T-cell (primary cell): Measurements from ENCODE around the gene SLC38A10. TPM values are rescaled to one million over a fixed set of nuclear protein-coding genes. Genes with fewer than 3 reads are reported as not detected.

Experiments
- ATAC-seq, 4 experiments: fragments of 200-7000 bp in 3 of 4; fragments of 150-1000 bp in 1 of 4; cut with Tn5 transposase; replicated peaks in 1 of 4; 1 replicate in 3 of 4; 2 replicates in 1 of 4; pipeline ENCODE4 v1.10.0; 2021; ENCODE audit warnings: moderate library complexity in 3 of 4, mild to moderate bottlenecking in 2 of 4, moderate number of reproducible peaks in 1 of 4
- CTCF ChIA-PET, 2 donors: fragments of 300-600 bp; sonication (Branson Sonifier 250); formaldehyde crosslinking; loops; one replicate each; lab custom pipeline; 2022; ENCODE audit warnings: antibody characterized with exemption in 2 of 2; lab: Charles Lee
- POLR2A ChIA-PET, 2 donors: fragments of 300-600 bp; sonication (Branson Sonifier 250); formaldehyde crosslinking; loops; one replicate each; lab custom pipeline; 2022; ENCODE audit warnings: antibody characterized with exemption in 2 of 2; lab: Charles Lee
- DNase-seq, 35 experiments: peaks; one replicate each; pipeline versions ENCODE4 v3.0.0 to v3.0.0-alpha.2; 2013 to 2023
- H3K27ac ChIP-seq: one replicate; pipeline ENCODE4 v1.5.1; 2013; ENCODE audit warnings: low read length
- H3K27me3 ChIP-seq, 2 experiments: replicated peaks in 1 of 2; 1 replicate in 1 of 2; 2 replicates in 1 of 2; pipeline versions ENCODE4 v1.6.1 to v1.7.0; 2013; ENCODE audit warnings: low read length in 1 of 2, mixed read lengths in 1 of 2; ENCODE audit not compliant: control insufficient read depth in 2 of 2, insufficient read depth in 2 of 2; ENCODE audit errors: extremely low read depth in 1 of 2
- H3K36me3 ChIP-seq, 2 donors: 1 replicate in 1 of 2; 2 replicates in 1 of 2; pipeline versions ENCODE4 v1.6.1 to v1.7.0; 2013; ENCODE audit warnings: low read length in 1 of 2; ENCODE audit not compliant: control insufficient read depth in 2 of 2, insufficient read depth in 1 of 2; ENCODE audit errors: extremely low read depth in 1 of 2
- H3K4me1 ChIP-seq, 2 experiments: 1 replicate in 1 of 2; 2 replicates in 1 of 2; pipeline versions ENCODE4 v1.6.1 to v1.7.0; 2013; ENCODE audit warnings: low read length in 2 of 2, mixed read lengths in 1 of 2; ENCODE audit not compliant: insufficient read depth in 2 of 2, control insufficient read depth in 1 of 2; ENCODE audit errors: extremely low read depth in 1 of 2
- H3K4me3 ChIP-seq, 2 donors: 1 replicate in 1 of 2; 2 replicates in 1 of 2; pipeline versions ENCODE4 v1.5.1 to v1.7.0; 2013; ENCODE audit warnings: mild to moderate bottlenecking in 2 of 2, low read length in 1 of 2, moderate library complexity in 1 of 2; ENCODE audit not compliant: control insufficient read depth in 1 of 2; ENCODE audit errors: extremely low read depth in 1 of 2
- H3K9me3 ChIP-seq: 2 replicates; pipeline ENCODE4 v1.7.0; 2013
- H3K27ac Mint-ChIP-seq, 2 donors: one replicate each; pipeline ENCODE4 v1.8.0; 2020 to 2021; ENCODE audit warnings: mild to moderate bottlenecking in 2 of 2, mixed read lengths in 2 of 2
- H3K27me3 Mint-ChIP-seq, 2 donors: one replicate each; pipeline ENCODE4 v1.8.0; 2021 to 2022; ENCODE audit warnings: mixed read lengths in 2 of 2
- H3K36me3 Mint-ChIP-seq: one replicate; pipeline ENCODE4 v1.8.0; 2021; ENCODE audit warnings: mixed read lengths
- H3K4me1 Mint-ChIP-seq, 3 donors: one replicate each; pipeline ENCODE4 v1.8.0; 2020 to 2022; ENCODE audit warnings: mixed read lengths in 3 of 3, mild to moderate bottlenecking in 1 of 3
- H3K4me3 Mint-ChIP-seq, 3 donors: one replicate each; pipeline ENCODE4 v1.8.0; 2020 to 2022; ENCODE audit warnings: mild to moderate bottlenecking in 3 of 3, mixed read lengths in 3 of 3, moderate library complexity in 3 of 3
- H3K9me3 Mint-ChIP-seq, 3 donors: one replicate each; pipeline ENCODE4 v1.8.0; 2020 to 2022; ENCODE audit warnings: mixed read lengths in 3 of 3
- WGBS: methylation state at CpG from one replicate; pipeline ENCODE4 v1.1.5; 2013; ENCODE audit warnings: missing lambda C conversion rate; ENCODE audit not compliant: insufficient coverage; 5-methylcytosine and 5-hydroxymethylcytosine counted together
- total RNA-seq, 35 experiments: library from RNA in 6 of 35; stranded (reverse) in 6 of 35; fragments of 120-200 nt in 1 of 35; gene quantifications; one replicate each; pipeline versions ENCODE4 v1.2.1 to v1.2.4 and lab custom pipeline; 2013 to 2026

Gene SLC38A10
- total RNA-seq, 5 donors from 2014 or later (not counting 1 experiment from before 2014, with no cell fraction given) = 52.8 to 95.2 (median 82.3) TPM

- Histone ChIP-seq H3K36me3 (peaks cover 21 to 79% of the 10 kb centered on the region in 2 donors), H3K27me3 (no peaks in the 10 kb centered on the region), H3K9me3 (no peaks in the 10 kb centered on the region), H3K27ac (no peak overlapping the region), H3K4me3 (no peak overlapping the region), H3K4me1 (no peaks in the 10 kb centered on the region)
- WGBS = 100% methylated on average over 1 of the region's 6 CpGs
- H3K9me3 Mint-ChIP-seq = no peaks in the 10 kb centered on the region
- CTCF ChIA-PET = no interaction called here
- no peak overlapping the region for H3K27ac Mint-ChIP-seq
- DNase-seq (no peak), ATAC-seq (no peak)
- peaks cover 42% of the 10 kb centered on the region for H3K36me3 Mint-ChIP-seq
- no peaks in the 10 kb centered on the region for H3K27me3 Mint-ChIP-seq
- POLR2A ChIA-PET = interaction anchor here in 1 of 2 donors (0.6 kb wide), 1 partner anchor 169 kb away, joined by 7 read pairs; no protein-coding TSS in a partner anchor
- H3K4me1 Mint-ChIP-seq = peaks cover under 1 to 6% (median 6%) of the 10 kb centered on the region in 3 donors
- no peak overlapping the region for H3K4me3 Mint-ChIP-seq
These were observed 27.6 kb downstream of the SLC38A10 start for GRCh38 chr17:81267390-81268067.

DNA sequence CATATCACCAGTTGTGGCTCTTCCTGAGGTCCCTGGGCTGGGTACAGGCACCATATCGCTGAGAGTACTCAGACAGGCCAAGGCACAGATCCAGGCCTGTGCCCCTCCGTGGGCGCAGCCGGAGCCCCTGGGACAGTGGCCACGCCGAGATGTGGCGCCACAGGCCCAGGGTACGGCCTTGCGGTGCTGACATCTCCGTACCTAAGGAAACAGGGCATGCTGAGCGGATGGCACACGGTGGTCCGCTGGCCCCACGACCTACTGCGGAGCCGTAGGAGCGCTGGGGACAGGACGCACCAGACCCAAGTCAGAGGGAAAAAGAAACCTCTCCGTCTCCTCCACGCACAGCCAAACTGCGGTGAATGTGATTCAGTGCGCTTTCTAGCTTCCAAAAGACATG, 29.5 kb downstream of the SLC38A10 start:
- H3K4me3 Mint-ChIP-seq = no peak overlapping the region
- no peaks in the 10 kb centered on the region for H3K27me3 ChIP-seq
- H3K4me1 ChIP-seq = no peaks in the 10 kb centered on the region
- peaks cover 39% of the 10 kb centered on the region for H3K36me3 Mint-ChIP-seq
- no peaks in the 10 kb centered on the region for H3K27me3 Mint-ChIP-seq
- no peaks in the 10 kb centered on the region for H3K9me3 ChIP-seq
- peaks cover 23 to 85% of the 10 kb centered on the region in 2 donors for H3K36me3 ChIP-seq
- WGBS = 97% methylated on average over 19 of the region's 22 CpGs
- DNase-seq = no peak
- no peak overlapping the region for H3K27ac Mint-ChIP-seq
- ATAC-seq = no peak
- POLR2A ChIA-PET = no interaction called here
- peaks cover 0 to 5% (median 5%) of the 10 kb centered on the region in 3 donors for H3K4me1 Mint-ChIP-seq
- no peak overlapping the region for H3K4me3 ChIP-seq
- CTCF ChIA-PET = no interaction called here
- no peaks in the 10 kb centered on the region for H3K9me3 Mint-ChIP-seq
- H3K27ac ChIP-seq = no peak overlapping the region

DNA sequence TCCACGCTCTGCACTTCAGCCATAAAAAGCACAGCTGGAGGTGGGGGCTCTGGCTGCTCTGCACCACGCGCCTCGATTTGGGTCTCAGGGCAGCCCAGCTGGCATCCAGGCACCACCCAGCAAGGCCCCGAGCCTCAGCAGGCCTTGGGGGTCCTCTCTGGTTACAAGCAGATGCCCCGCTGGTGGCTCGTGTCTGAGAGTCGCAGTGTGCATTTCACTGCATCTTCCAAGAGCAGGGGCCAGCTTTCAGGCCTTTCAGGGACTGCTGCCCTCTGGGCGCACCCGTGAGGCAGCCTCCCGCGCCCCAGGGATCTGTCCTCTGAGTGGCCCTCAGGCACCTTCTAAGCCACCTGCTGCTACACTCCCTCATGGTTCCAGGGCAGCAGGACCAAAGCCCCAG, 30.5 kb downstream of the SLC38A10 start:
- H3K27ac ChIP-seq = no peak overlapping the region
- 95% methylated on average over 12 of the region's 12 CpGs for WGBS
- peaks cover 31 to 85% of the 10 kb centered on the region in 2 donors for H3K36me3 ChIP-seq
- H3K4me3 ChIP-seq = no peak overlapping the region
- peaks cover 0 to 5% (median 5%) of the 10 kb centered on the region in 3 donors for H3K4me1 Mint-ChIP-seq
- ChIA-PET CTCF (no interaction called here), POLR2A (no interaction called here)
- H3K4me3 Mint-ChIP-seq = no peak overlapping the region
- peaks cover 38% of the 10 kb centered on the region for H3K36me3 Mint-ChIP-seq
- no peaks in the 10 kb centered on the region for H3K27me3 Mint-ChIP-seq
- H3K27me3 ChIP-seq = no peaks in the 10 kb centered on the region
- no peaks in the 10 kb centered on the region for H3K9me3 ChIP-seq
- no peaks in the 10 kb centered on the region for H3K4me1 ChIP-seq
- H3K9me3 Mint-ChIP-seq = no peaks in the 10 kb centered on the region
- DNase-seq = no peak
- ATAC-seq = no peak
- H3K27ac Mint-ChIP-seq = no peak overlapping the region

- ATAC-seq = no peak
- peaks cover 0 to 5% (median 5%) of the 10 kb centered on the region in 3 donors for H3K4me1 Mint-ChIP-seq
- no peaks in the 10 kb centered on the region for H3K9me3 ChIP-seq
- no peaks in the 10 kb centered on the region for H3K27me3 ChIP-seq
- H3K4me3 Mint-ChIP-seq = no peak overlapping the region
- H3K27ac ChIP-seq = no peak overlapping the region
- DNase-seq = no peak
- no peak overlapping the region for H3K27ac Mint-ChIP-seq
- ChIA-PET POLR2A (no interaction called here), CTCF (no interaction called here)
- H3K4me3 ChIP-seq = no peak overlapping the region
- 97% methylated on average over 40 of the region's 40 CpGs for WGBS
- H3K27me3 Mint-ChIP-seq = no peaks in the 10 kb centered on the region
- H3K4me1 ChIP-seq = no peaks in the 10 kb centered on the region
- no peaks in the 10 kb centered on the region for H3K9me3 Mint-ChIP-seq
- H3K36me3 ChIP-seq = peaks cover 32 to 88% of the 10 kb centered on the region in 2 donors
- H3K36me3 Mint-ChIP-seq = peaks cover 31% of the 10 kb centered on the region
These were observed 31.5 kb downstream of the SLC38A10 start for GRCh38 chr17:81263371-81264181.

DNA sequence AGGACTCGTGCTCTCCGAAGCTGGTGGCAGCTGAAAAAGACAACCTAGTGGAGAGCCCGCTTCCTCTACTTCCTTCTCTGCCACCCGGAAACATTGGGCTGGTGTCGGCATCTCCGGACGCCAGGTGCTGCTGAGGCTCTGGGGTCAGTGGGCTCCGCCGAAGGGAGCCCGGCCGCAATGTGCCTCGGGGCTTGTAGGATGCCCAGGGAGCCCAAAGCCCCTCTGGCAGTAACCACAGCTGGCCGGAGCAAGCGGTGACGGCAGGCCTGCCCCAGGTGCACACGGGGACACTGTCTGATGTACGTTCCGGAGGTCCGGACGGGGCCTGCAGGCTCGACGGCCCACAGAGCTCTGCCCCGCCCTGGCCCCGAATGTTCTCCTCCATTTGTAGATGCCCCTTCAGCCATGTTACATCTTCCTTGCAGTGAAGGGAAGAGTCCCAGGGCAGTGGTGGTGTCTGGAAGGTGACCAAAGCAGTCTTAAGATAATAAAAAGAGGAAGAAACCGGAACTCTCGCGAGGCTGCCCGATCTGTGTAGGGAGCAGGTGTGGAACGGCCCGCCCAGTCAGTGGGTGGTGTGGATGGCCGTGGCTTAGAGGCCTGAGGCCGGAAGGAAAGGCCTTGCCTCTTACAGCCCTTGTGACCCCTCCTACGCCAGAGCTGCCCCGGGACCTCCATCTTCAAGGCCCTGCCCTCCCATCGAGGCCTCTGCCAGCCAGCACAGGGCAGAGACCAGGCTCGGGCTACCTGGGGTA, 33.3 kb downstream of the SLC38A10 start:
- Mint-ChIP-seq H3K4me1 (peaks cover 0 to 5% (median 0%) of the 10 kb centered on the region in 3 donors), H3K9me3 (no peaks in the 10 kb centered on the region), H3K27ac (no peak overlapping the region), H3K27me3 (no peaks in the 10 kb centered on the region), H3K36me3 (peaks cover 22% of the 10 kb centered on the region), H3K4me3 (no peak overlapping the region)
- Histone ChIP-seq H3K4me1 (no peaks in the 10 kb centered on the region), H3K4me3 (no peak overlapping the region), H3K36me3 (peaks cover 37 to 87% of the 10 kb centered on the region in 2 donors), H3K27me3 (no peaks in the 10 kb centered on the region), H3K27ac (no peak overlapping the region), H3K9me3 (no peaks in the 10 kb centered on the region)
- 96% methylated on average over 27 of the region's 36 CpGs for WGBS
- ATAC-seq (no peak), DNase-seq (no peak)
- CTCF ChIA-PET = no interaction called here
- POLR2A ChIA-PET = no interaction called here

GRCh38 chr17:81261096-81261495, 34.0 kb downstream of the SLC38A10 start:
- H3K36me3 Mint-ChIP-seq = peaks cover 22% of the 10 kb centered on the region
- H3K4me3 Mint-ChIP-seq = no peak overlapping the region
- no peak overlapping the region for H3K27ac Mint-ChIP-seq
- 96% methylated on average over 18 of the region's 18 CpGs for WGBS
- H3K36me3 ChIP-seq = peaks cover 37 to 84% of the 10 kb centered on the region in 2 donors
- H3K9me3 Mint-ChIP-seq = no peaks in the 10 kb centered on the region
- H3K4me1 Mint-ChIP-seq = peaks cover 0 to 5% (median 0%) of the 10 kb centered on the region in 3 donors
- ATAC-seq (no peak), DNase-seq (no peak)
- POLR2A ChIA-PET = no interaction called here
- H3K27me3 ChIP-seq = no peaks in the 10 kb centered on the region
- no peaks in the 10 kb centered on the region for H3K9me3 ChIP-seq
- no peak overlapping the region for H3K27ac ChIP-seq
- CTCF ChIA-PET = no interaction called here
- no peaks in the 10 kb centered on the region for H3K4me1 ChIP-seq
- H3K4me3 ChIP-seq = no peak overlapping the region
- H3K27me3 Mint-ChIP-seq = no peaks in the 10 kb centered on the region
